NOMO-1 (cell line): ENCODE results near the gene SEMG2.

ENCODE experiments used
- DNase-seq, 2 experiments: peaks; one replicate each; lab custom pipeline; 2025; ENCODE audit not compliant: unreplicated experiment in 2 of 2; lab: John Stamatoyannopoulos, UW

Gene SEMG2, protein sequence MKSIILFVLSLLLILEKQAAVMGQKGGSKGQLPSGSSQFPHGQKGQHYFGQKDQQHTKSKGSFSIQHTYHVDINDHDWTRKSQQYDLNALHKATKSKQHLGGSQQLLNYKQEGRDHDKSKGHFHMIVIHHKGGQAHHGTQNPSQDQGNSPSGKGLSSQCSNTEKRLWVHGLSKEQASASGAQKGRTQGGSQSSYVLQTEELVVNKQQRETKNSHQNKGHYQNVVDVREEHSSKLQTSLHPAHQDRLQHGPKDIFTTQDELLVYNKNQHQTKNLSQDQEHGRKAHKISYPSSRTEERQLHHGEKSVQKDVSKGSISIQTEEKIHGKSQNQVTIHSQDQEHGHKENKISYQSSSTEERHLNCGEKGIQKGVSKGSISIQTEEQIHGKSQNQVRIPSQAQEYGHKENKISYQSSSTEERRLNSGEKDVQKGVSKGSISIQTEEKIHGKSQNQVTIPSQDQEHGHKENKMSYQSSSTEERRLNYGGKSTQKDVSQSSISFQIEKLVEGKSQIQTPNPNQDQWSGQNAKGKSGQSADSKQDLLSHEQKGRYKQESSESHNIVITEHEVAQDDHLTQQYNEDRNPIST

DNA sequence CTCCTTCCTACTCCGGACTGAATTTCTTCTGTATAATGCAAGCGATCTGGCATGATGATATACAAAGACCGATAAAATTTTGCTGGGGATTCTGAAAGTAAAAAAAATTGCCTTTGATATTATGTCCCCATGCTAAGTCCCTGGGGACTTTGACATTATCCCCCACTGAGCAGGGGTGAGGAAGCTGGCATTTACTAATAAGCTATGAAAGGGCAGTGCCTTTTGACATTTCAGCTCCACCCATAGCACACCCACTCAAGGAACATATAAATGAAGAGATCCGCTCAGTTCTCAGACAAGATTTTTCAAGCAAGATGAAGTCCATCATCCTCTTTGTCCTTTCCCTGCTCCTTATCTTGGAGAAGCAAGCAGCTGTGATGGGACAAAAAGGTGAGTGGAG is at the start of gene SEMG2:
TSS of gene SEMG2 (plus strand) at position 298 of the 400 bp plus-strand sequence. CDS start at position 315, 17 bp downstream.
- DNase-seq = no peak

DNA sequence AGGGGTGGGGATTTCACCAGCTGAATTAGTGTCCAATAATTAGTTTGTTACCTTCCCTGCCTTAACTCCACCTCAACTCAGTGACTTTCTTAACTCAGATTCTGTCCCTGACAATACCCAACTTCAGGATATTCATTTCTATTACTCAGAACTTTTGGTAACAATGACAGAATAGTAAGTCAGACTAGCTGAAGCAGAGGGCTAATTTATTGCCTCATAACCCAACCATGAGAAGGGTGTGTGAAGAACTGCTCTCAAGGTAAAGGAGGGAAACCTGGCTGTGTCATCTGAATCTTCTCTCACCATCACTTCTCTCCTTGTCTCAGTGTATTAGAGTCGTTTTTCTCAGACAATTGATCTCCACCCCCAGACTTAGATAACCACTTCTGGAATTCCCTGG is 47.7 kb upstream of the SEMG2 start:
- DNase-seq = no peak

DNA sequence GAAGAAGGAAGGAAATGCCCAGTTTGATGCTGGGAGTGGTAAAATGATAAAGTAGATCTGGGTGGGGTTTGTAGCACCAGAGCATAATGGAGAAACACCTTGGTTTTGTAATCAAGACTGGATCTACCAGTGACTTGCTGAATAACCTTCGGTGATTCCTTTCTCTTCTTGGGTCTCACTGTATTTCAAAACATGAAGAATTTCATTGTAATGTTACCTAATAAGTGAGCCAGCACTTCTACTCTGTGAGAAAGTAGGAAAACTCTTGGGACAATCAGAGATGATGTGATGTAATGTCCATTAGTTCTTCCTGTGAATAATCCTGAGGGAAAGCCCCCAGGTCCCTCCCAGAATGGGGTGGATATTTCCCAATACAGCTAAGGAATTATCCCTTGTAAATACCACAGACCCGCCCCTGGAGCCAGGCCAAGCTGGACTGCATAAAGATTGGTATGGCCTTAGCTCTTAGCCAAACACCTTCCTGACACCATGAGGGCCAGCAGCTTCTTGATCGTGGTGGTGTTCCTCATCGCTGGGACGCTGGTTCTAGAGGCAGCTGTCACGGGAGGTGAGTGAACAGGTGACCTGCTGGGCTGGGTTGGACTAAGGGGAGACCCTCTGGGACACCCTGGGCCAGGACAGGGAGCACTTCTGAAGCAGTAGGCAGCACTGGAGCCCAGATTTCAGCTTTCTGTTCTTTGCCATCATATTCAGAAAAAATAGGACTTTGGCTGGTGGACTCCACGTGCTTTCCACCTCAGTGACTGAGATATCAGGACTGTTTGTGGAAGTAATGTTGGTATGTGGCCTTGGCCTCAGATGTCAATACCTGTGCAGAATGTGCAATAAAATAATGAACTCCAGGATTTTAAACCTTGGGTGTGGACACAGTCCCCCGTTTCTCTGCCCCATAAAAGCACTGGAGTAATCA is 46.5 kb upstream of the SEMG2 start, which contains the start of gene PI3:
TSS of gene PI3 (plus strand) at position 469 of the 931 bp plus-strand sequence. CDS start at position 490, 21 bp downstream.
- no peak for DNase-seq

DNA sequence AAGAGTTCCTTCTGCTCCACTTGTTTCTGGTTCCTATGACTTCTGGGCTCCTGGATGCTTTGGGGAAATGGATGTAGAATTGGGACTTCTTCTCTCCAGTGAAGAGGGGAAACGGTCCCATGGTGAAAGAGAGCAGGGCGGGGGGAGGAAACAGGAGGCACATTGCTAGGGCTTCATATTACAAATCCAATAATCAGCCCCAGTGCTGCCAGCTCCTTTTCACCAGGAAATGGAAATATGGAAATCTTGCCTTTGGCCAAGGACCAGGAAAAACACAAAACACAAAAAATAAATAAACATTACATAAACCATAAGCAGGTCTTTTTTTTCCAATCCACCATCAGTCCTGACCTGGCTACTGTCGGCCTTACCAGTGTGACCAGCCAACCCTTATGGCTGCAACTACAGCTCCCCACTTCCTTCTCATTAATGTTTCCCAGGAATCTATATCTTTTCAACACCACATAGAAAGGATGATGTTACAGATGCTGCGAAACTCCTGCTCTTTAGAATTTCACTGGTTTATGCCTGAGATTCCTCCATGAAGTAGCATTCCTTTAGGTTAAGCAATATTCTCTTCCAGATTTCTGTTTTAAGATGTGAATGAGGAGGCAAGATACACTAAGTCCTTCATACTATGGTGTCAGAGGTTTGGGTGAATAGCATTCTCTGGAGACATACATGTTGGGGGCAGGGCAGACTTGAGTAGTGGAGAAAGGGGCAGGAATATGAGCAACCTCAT is 44.5 kb upstream of the SEMG2 start:
- no peak for DNase-seq

DNA sequence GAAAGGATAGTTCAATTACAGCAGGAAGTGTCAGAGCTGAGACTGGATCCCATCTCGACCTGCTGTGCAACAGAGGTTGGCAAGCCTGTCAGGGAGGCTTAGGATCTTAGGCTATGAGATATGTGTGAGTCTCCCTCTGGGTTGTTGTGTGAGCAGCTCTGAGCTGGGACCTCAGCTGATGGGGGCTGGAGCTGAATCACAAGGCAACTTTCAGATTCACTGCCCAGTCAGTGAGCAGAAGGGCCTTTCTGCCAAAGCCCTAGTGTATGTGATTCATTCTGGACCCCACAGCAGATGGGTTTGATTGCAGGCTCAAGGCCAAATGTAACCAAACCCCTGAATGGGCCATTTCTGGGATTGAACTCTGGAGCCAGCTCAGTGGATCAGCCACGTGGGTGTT is 42.0 kb upstream of the SEMG2 start:
- DNase-seq = no peak

DNA sequence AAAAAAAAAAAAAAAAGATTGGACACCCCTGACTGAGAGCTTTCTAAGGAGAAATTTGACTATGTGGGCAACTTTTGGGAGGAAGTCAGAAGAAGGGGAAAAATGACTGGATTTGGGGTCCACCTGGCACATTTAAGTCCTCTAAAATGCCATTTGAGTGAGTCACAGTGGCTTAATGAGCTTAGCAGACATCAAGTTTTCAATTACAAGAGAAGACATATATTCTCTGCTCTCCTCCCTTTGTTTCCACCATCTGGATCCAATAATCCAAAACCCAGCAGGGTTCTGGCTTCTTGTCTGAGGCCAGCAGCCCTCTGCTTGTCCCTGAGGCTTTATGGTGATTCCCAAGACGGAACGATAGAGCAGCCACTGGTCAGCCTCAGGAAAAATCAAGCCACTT is 39.5 kb upstream of the SEMG2 start:
- DNase-seq = no peak

DNA sequence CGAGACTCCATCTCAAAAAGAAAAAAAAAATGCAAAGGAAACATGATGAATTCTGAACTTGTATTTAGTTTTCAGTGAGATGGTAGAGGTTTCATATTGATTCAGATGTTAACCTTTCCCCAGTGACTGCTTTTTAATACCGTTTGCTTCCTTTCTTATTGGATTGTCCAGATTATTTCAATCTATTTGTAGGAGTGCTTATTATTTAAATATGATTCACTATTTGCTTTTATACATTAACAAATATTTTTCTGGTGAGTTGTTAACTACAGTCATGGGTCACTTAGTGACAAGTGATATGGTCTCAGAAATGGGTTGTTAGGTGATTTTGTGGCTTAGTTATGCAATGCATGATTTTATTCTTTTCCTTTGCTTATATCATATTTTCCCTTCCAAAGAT is 38.1 kb upstream of the SEMG2 start:
- no peak for DNase-seq

DNA sequence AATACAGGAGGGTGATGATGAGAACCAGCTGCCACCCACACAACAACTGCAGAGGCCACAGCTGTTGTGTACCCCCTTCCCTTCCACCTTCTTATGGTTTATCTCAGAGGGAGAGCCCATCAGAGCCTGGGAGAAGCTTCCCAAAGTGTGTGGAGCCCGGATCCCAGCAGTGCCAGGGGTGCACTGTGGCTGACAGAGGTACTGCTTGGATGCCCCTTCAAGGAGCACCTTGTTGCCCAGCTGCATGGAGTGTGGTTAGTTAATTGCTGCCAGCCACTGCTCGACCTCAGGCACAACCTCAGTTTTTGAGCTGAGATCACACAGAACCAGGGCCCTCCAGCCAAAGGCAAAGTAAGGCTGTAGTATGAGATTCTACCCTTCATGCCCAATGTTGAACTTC is 33.5 kb upstream of the SEMG2 start:
- DNase-seq = no peak

DNA sequence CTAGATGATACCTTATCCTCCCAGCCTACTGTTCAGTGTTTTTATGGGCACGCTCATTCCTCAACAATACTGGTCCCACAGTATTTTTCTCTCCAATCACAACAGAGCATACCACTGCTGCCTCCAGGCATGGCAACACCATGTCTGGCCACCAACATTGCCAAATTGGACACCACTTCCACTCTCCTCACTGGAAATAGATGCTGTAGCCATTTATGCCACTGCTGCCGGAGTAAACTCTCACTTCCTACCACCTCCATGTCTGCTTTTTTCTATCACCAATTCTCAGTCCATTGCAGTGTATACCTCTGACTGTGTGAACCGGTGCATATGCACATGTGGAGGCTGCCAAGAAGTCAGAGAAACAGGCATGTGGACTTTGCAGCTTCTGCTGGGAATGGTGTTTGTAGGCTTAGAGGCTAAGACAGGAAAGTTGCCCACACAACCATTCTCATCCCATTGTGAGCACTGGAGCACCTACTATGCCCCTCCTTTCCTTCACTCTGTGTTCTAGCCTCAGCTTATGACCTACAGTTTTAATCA is 32.0 kb upstream of the SEMG2 start:
- DNase-seq = no peak

DNA sequence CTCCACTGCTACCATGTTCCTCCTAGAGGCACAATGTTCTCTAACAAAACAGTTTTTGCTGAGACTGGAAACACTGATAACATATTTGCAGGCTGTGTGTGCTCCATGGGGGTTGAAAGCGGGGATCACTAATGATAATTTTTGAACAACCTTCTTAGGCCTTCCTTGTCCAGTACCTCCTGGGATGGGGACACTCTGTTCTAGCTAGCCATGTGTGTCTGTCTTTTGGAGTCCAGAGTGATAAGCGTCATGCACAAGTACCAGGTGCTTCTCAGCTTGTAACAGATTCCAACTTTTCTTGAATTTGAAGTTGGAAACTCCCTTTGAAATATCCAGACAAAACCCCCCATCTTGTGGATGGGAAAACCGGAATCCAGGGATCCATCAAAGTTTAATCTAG is 31.3 kb upstream of the SEMG2 start:
- DNase-seq = no peak

DNA sequence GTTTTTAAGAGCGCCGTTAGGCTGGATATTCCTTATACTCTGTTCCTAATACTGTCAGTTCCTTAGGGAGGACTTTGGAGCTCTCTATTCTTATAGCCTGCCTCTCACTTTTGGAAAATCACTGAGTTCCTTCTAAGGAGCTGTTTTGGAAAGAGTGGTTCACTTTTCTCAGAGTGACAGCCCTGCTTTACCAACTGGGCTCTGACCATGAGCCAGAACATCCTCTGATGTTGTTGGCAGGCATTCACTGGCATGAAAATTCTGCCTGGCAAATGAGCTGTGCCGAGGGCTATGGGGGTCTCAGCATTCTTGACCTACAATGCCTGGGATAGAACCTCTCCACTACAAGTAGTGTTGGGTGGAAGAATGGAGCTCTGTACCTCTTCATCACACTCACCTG is 29.2 kb upstream of the SEMG2 start:
- no peak for DNase-seq

DNA sequence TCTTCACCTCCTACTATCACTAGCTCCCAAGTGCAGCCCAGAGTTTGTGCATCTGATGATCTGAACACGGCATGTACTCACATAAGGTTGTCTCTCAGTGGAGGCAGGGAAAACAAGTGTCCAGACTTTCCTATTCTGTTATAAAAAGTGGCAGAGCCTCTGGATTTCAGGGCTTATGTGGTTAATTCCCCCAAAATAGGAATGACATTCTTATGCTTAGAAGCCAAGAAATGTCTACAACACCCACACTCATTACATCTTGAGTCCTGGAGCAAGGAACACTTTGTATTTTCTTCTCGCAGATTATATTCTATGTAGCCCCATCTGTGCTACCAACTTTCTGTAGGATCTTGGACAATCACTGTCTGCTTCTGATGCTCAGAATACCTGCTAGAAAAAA is 27.8 kb upstream of the SEMG2 start:
- DNase-seq = no peak

DNA sequence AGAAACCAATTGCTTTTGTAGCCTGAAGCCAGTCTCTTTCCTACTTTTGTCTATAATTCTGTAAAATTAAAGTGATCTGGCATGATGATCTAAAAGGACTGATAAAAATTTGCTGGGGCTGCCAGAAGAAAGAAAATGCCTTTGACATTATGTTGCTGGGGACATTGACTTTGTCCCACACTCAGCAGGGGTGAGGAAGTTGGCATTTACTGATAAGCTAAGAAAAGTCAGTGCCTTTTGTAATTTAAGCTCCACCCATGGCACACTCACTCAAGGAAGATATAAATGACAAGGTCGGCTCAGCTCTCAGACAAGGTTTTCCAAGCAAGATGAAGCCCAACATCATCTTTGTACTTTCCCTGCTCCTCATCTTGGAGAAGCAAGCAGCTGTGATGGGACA is 14.4 kb upstream of the SEMG2 start, which contains the start of gene SEMG1:
TSS of gene SEMG1 (plus strand) at position 309 of the 400 bp plus-strand sequence. CDS start at position 330, 21 bp downstream.
- DNase-seq = no peak

DNA sequence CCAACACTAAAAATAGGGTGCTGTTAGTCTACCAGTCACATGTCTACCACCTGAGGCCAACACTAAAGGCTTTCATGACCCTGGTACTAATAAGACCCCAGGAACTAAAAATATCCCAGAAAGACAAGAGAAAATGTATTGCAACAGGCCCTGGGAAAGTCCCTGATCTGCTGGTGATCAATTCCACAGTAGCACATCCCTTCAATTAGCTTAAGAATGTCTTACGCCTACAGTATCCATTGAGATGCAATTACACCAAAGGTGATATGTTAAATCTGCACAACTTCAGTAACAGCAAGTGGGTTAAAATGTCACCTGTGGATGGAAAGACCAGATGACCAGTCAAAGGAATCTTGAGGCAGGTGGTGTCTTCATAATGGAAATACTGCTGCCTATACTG is 11.2 kb upstream of the SEMG2 start:
- no peak for DNase-seq

DNA sequence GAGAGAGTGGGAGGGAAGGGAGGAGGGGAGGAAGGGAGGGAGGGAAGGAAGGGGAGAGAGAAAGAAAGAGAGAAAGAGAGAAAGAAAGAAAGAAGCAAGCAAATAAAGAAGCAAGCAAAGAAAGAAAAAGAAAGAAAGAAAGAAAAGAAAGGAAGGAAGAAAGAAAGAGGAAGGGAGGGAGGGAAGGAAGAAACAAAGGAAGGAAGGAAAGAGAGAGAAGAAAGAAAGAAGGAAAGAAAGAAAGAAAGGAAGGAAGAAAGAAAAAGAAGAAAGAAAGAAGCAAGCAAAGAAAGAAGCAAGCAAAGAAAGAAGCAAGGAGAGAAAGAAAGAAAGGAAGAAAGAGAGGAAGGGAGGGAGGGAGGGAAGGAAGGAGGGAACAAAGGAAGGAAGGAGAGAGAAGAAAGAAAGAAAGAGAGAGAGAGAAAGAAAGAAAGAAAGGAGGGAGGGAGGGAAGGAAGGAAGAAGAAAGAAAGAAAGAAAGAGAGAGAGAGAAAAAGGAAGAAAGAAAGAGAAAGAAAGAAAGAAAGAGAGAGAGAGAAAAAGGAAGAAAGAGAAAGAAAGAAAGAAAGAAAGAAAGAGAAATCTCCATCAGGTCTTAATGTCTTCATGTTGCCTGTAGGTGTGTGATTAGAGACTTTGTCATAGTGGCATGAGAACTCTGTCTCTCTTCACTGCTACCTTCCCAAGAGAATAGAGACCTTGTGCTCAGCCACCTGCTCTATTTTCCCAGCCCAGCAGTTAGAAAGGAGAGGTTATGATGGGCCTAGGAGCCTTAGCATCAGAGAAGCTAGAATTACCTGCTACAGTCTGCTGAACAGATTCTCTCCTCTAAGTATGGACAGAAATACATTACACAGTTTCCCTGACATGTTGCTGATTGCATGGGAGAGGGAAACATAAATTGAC is 9.4 kb upstream of the SEMG2 start:
- DNase-seq = no peak

DNA sequence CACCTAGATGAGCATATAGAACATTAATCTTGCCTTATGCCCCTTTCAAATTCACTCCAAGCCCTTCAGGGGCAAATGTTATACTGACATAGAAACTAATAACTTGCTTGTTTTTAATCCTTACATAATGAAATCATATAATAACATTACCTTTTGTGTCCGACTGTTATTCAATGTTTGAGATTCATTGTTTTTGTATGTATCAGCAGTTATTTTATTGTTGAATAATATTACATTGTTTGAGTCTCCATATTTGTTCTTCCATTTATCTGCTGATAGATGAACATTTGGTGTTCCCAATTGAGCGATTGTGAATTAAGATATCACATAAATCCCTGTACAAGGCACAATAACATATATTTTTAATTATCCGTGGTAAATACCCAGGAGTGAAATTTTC is 8.3 kb upstream of the SEMG2 start:
- DNase-seq = no peak

DNA sequence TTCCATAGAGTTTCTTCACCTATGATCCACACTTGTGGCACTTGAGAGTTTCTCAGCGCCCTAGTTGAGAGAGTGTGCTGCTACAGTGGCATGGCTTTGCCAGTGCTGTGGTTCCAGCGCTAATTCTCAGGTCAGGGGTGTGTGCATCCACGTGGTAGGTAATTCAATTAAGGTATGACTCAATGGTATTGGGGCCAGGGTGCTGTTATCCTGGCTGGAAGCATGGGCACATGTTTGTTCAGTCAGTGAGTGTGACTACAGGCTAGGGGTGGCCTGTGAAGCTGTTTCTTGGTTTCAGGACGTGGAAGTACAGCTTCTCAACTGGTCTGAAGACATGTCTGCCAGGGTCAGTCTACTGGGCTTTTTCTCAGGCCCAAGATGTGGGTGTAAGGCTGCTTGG is 3.0 kb upstream of the SEMG2 start:
- no peak for DNase-seq

DNA sequence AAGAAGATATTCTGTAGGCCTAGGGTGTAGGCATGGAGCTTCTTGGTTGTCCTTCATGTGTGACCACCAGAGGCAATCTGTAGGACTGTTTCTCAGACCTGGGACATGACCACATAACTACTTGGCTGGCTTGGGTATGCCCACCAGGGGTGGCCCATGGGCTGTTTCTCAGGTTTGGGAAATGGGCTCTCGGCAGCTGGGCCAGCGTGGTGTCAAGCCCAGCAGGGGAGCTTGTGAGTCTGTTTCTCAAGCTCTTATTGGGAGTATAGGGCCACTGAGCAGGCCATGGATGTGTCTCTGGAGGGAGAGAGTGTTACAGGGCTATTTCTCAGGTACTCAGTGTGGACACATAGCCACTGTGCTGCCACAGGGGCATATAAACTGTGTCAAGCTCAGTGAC is 2.5 kb upstream of the SEMG2 start:
- DNase-seq = no peak

DNA sequence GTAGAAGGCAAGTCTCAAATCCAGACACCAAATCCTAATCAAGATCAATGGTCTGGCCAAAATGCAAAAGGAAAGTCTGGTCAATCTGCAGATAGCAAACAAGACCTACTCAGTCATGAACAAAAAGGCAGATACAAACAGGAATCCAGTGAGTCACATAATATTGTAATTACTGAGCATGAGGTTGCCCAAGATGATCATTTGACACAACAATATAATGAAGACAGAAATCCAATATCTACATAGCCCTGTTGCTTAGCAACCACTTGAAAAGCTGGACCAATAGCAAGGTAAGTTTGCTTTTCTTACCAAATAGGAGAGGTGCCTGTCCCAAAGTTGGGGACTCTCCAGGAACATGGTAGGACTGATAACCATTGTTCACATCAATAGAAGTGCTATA is 2.0 kb downstream of the SEMG2 start:
- no peak for DNase-seq
